Measurements from ENCODE around the gene KCNT2. TPM values are rescaled to one million over a fixed set of nuclear protein-coding genes. Genes with fewer than 3 reads are reported as not detected.

The KCNT2 gene
- total RNA-seq, 4 donors from 2014 or later = 1.6 to 20.9 (median 8.9) TPM

GRCh38 chr1:196259316-196259715 lies 348.9 kb downstream of the KCNT2 start:
- ATAC-seq (ENCODE audit: low FRiP score) = no peak
- no peak for DNase-seq (ENCODE audit: low spot score)
- TF ChIP-seq CTCF (IDR thresholded peaks at IDR 0.05) = no peak

- ATAC-seq (ENCODE audit: low FRiP score) = no peak
- TF ChIP-seq CTCF (IDR thresholded peaks at IDR 0.05) = no peak
- no peak for DNase-seq (ENCODE audit: low spot score)
Measured at GRCh38 chr1:196255762-196256161, 352.5 kb downstream of the KCNT2 start.

GRCh38 chr1:196229546-196229945 lies 378.7 kb downstream of the KCNT2 start:
- no peak for ATAC-seq (ENCODE audit: low FRiP score)
- TF ChIP-seq CTCF (IDR thresholded peaks at IDR 0.05) = no peak
- DNase-seq (ENCODE audit: low spot score) = no peak

GRCh38 chr1:196214866-196215265 lies 393.4 kb downstream of the KCNT2 start:
- TF ChIP-seq CTCF (IDR thresholded peaks at IDR 0.05) = no peak

GRCh38 chr1:196209983-196210382 lies 398.3 kb downstream of the KCNT2 start:
- no peak for TF ChIP-seq CTCF (IDR thresholded peaks at IDR 0.05)
- no peak for ATAC-seq (ENCODE audit: low FRiP score)
- DNase-seq (ENCODE audit: low spot score) = no peak

More at GRCh38 chr1:196214866-196215265, 393.4 kb downstream of the KCNT2 start:
- DNase-seq (ENCODE audit: low spot score) (no peak), ATAC-seq (ENCODE audit: low FRiP score) (no peak)

- TF ChIP-seq CTCF (IDR thresholded peaks at IDR 0.05) = no peak
- DNase-seq (ENCODE audit: low spot score) (no peak), ATAC-seq (ENCODE audit: low FRiP score) (no peak)
Measured at GRCh38 chr1:196209265-196209664, 399.0 kb downstream of the KCNT2 start.

- DNase-seq (ENCODE audit: low spot score) (no peak), ATAC-seq (ENCODE audit: low FRiP score) (no peak)
- no peak for TF ChIP-seq CTCF (IDR thresholded peaks at IDR 0.05)
Measured at GRCh38 chr1:196207612-196208217, 400.5 kb downstream of the KCNT2 start.
